Ovary (tissue), 9 donors: ENCODE measurements around the gene DHX16. TPM values are rescaled to one million over a fixed set of nuclear protein-coding genes. Genes with fewer than 3 reads are reported as not detected.
A peak's percentile ranks its signal among the peaks of the same experiment; 100 is the strongest.

Experiments
- DNase-seq, 5 donors: peaks; one replicate each; pipeline ENCODE4 v3.0.0-alpha.2; 2019 to 2020
- H3K27ac ChIP-seq, 2 donors: fragments of 200-600 bp; one replicate each; pipeline versions ENCODE4 v1.5.1 to v1.8.0; 2019 to 2022
- H3K27me3 ChIP-seq: fragments of 200-600 bp; one replicate; pipeline ENCODE4 v1.8.0; 2022
- H3K36me3 ChIP-seq: fragments of 200-600 bp; sonication (generic); one replicate; pipeline ENCODE4 v1.5.1; 2019
- H3K4me1 ChIP-seq: one replicate; pipeline ENCODE4 v1.8.1; 2013; ENCODE audit warnings: mild to moderate bottlenecking, moderate library complexity; ENCODE audit not compliant: insufficient read depth
- H3K4me3 ChIP-seq: fragments of 200-600 bp; sonication (generic); one replicate; pipeline ENCODE4 v1.5.1; 2017
- H3K9me3 ChIP-seq, 2 donors: fragments of 200-600 bp in 1 of 2; sonication (generic) in 1 of 2; one replicate each; pipeline versions ENCODE4 v1.5.1 to v1.8.1; 2013 to 2019; ENCODE audit warnings: mild to moderate bottlenecking in 1 of 2, moderate library complexity in 1 of 2
- EP300 ChIP-seq: sonication (generic); formaldehyde crosslinking; IDR thresholded peaks from one replicate; pipeline ENCODE4 v1.6.1; 2017; ENCODE audit warnings: antibody characterized with exemption
- POLR2A ChIP-seq: fragments of 450-650 bp; IDR thresholded peaks from one replicate; pipeline ENCODE4 v1.6.1; 2017; ENCODE audit warnings: antibody characterized with exemption, mild to moderate bottlenecking, moderate library complexity
- WGBS, 3 donors: extraction: QIAGEN DNeasy Blood & Tissue Kit in 1 of 3; methylation state at CpG; one replicate each; pipeline versions ENCODE4 v1.1.5 to v1.1.7; 2013 to 2017; 5-methylcytosine and 5-hydroxymethylcytosine counted together
- intact Hi-C, 4 donors: fragments of 100-400 bp; cut with DNase I; formaldehyde crosslinking; loops; one replicate each; pipeline versions ENCODE4 v1.11.0 to v1.15.1; 2022 to 2023
- polyA plus RNA-seq, 2 donors: library from polyadenylated mRNA; stranded (reverse); fragments of 200-250 nt in 1 of 2; fragments of 350-450 nt in 1 of 2; fragmentation: Illumina TruSeq in 1 of 2; extraction: RNeasy Lipid Tissue Mini Kit (QIAGEN cat#74804) in 1 of 2; gene quantifications; one replicate each; pipeline ENCODE4 v1.2.3, GENCODE V29; 2013 to 2014
- total RNA-seq, 7 donors: library from RNA; depleted of rRNA in 2 of 7; stranded (reverse); fragments of >200 nt in 2 of 7; fragmentation: NEBNext Ultra II Directional in 3 of 7; extraction: Animal tissue kit (Norgen Biotek cat#: 25700) in 3 of 7; gene quantifications; one replicate each; pipeline versions ENCODE4 v1.1.0 to v1.2.4, GENCODE V29; 2016 to 2023
- TF ChIP-seq, protein P1 (sequence below), 3 donors: fragments of 450-650 bp in 2 of 3; fragments of 200-600 bp in 1 of 3; IDR thresholded peaks; one replicate each; pipeline versions ENCODE4 v1.5.1 to v1.8.0; 2016 to 2022; ENCODE audit warnings: antibody characterized with exemption in 3 of 3, mild to moderate bottlenecking in 1 of 3
- donor health status: DM: no; HTN: no; CAD: no; lungs with moderate emphysema.
- donor health status: DM: no; HTN: no; CAD: no.
- donor health status: Bipolar disorder and iron deficiency.
- donor health status: DM: yes; HTN: yes; CAD: no.
- donor health status: DM: no; HTN: no; CAD: no.
- donor health status: DM: yes; HTN: yes; CAD: no.

The DHX16 gene
- total and polyA plus RNA-seq, 9 donors = 18.0 to 27.4 (median 22.5) TPM

DNA sequence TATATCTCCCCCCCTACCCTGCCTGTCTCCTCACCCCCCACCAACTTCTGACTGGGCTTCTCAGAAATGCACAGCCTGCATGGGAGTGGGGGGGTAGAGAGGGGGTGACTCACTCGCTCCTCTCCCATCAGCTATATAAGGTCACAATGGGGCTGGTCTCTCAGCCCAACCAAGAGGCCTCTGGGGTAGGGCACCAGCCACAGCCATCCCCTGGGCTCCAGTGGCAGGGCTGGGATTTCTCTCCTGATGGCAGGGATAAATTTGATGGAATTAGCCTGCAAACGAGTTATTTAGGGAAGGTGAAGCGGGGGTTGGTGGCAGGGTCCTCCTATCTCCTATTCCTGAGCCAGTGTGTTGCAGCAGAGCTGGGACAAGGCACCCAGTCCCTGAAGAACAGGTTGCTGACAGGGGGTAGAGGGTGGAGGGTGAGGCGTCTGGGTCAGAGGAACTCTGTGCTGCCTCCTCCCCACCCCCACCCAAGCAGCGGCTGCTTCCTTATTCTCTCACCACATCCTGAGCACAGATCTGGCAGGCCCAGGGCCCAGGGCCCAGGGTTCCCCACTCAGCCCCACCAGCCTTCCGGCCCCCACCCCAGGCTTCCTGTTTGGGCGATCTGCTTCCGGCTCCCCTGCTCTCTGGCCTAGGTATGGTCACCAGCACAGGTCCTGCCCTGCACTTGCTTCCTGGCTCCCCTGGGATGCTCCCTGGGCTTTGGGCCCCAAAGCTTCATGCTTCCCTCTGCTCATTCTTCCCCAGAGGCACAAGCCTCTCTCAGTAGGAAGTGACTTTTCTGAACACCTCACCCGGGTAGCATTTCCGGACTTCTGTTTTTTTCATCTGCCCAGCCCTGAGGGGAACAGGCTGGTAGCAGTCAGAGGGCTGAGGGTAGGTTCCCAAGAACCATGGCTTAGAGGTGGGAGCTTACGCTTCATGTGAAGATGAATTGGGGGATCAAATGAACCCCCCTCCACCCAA is 9.6 kb upstream of the DHX16 start:
- intact Hi-C loops = loop anchor here in 2 of 4 donors (10.0 kb wide), 1 partner anchor 202 kb away; the partner anchor contains the start of gene DDR1 (in 2 of the 2)
- TF ChIP-seq POLR2A (no peak), EP300 (no peak)
- TF ChIP-seq, protein P1, sequence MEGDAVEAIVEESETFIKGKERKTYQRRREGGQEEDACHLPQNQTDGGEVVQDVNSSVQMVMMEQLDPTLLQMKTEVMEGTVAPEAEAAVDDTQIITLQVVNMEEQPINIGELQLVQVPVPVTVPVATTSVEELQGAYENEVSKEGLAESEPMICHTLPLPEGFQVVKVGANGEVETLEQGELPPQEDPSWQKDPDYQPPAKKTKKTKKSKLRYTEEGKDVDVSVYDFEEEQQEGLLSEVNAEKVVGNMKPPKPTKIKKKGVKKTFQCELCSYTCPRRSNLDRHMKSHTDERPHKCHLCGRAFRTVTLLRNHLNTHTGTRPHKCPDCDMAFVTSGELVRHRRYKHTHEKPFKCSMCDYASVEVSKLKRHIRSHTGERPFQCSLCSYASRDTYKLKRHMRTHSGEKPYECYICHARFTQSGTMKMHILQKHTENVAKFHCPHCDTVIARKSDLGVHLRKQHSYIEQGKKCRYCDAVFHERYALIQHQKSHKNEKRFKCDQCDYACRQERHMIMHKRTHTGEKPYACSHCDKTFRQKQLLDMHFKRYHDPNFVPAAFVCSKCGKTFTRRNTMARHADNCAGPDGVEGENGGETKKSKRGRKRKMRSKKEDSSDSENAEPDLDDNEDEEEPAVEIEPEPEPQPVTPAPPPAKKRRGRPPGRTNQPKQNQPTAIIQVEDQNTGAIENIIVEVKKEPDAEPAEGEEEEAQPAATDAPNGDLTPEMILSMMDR (IDR thresholded peaks at IDR 0.05) = no peak
- Histone ChIP-seq H3K9me3 (no peaks in the 10 kb centered on the region), H3K27ac (peak overlapping the region; percentile 95 to 96), H3K4me1 (peaks cover 15% of the 10 kb centered on the region), H3K36me3 (no peaks in the 10 kb centered on the region), H3K4me3 (peak overlapping the region; percentile 54), H3K27me3 (no peaks in the 10 kb centered on the region)
- WGBS, 3 donors = 14 to 17% (median 16%) methylated on average over 10 to 11 of the region's 11 CpGs
- peak; percentile 68 to 81 (median 74) for DNase-seq

DNA sequence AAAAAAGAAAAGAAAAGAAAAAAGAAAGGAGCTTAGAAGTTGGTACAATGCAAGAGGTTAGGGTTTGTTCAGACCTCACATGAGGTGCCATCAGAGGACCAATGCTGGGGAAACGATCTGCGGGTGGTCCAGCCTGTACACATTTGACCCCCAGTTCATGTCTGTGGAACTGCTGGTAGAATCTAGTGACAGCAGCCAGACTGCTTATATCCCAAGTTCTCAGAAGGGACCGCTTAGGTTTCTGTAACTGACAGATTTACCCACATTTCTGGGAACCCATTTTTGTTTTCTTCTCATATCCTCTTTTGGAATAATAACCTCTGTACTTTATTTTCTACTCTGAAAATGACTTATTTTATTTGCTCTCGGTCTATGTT is 8.9 kb upstream of the DHX16 start:
- Histone ChIP-seq H3K9me3 (no peaks in the 10 kb centered on the region), H3K4me3 (peak overlapping the region; percentile 54), H3K4me1 (peaks cover 15% of the 10 kb centered on the region), H3K27me3 (no peaks in the 10 kb centered on the region), H3K36me3 (no peaks in the 10 kb centered on the region), H3K27ac (peak overlapping the region in 1 of 2 donors; percentile 95)
- 24 to 32% (median 26%) methylated on average over 4 of the region's 4 CpGs for WGBS, 3 donors
- intact Hi-C loops = loop anchor here in 2 of 4 donors (2.0 to 10.0 kb wide), 2 partner anchors 41 to 203 kb away; partner anchors contain the start of gene DDR1 (in 2 of the 2)
- TF ChIP-seq, protein P1 (IDR thresholded peaks at IDR 0.05) = no peak
- no peak for TF ChIP-seq POLR2A
- TF ChIP-seq EP300 = no peak
- no peak for DNase-seq

DNA sequence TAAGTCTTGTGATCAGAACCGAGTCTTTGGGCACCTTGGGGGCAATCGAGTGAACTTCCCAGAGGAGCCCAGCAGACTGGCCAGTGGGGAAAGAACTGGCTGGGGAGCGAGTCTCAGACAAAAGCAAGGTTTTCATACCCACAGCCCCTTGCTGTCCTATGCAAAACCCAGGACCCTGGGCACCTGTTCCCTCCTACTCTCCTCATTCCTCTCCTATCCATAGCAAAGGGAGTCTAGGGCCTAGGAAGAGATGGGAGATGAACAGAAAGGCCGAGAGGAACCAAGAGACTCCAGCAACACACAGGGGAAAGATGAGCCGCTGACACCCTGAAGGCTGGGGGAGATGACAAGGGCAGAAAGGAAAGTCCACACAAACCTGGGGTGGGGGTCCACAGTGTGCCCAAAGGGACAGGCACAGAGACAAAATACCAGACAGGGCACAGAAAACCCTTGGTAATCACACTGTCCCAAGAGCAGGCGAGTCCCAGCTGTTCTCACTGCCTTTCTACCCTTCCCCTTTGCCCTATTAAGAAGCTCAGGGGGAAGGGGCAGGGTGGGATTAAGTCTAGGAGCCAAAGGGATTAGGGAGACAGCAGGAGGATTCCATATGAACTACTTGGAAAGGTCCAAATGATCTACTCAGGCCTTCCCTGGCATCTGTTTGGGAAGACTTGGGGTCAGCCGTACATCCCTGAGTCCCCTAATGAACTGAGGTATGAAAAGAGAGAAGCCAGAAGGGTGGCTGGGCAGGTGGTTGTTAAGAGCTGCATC is 7.1 kb upstream of the DHX16 start:
- 58 to 67% (median 66%) methylated on average over 7 of the region's 7 CpGs for WGBS, 3 donors
- Histone ChIP-seq H3K36me3 (no peaks in the 10 kb centered on the region), H3K4me3 (no peak overlapping the region), H3K27me3 (no peaks in the 10 kb centered on the region), H3K27ac (peak overlapping the region in 1 of 2 donors; percentile 38), H3K4me1 (peaks cover 12% of the 10 kb centered on the region), H3K9me3 (no peaks in the 10 kb centered on the region)
- intact Hi-C loops = loop anchor here (1.0 to 10.0 kb wide), 8 partner anchors 42 to 395 kb away; partner anchors contain the start of gene DDR1 (in 2 of the 4)
- TF ChIP-seq POLR2A (no peak), EP300 (no peak)
- TF ChIP-seq, protein P1 (IDR thresholded peaks at IDR 0.05) = no peak
- DNase-seq = no peak
